ENCODE results near the gene DAP.
"Not testable (repeated sequence)": the region's sequence is repeated elsewhere in the genome, so short reads cannot be mapped to it uniquely, and the experiment has no call there.

The DAP gene

GRCh38 chr5:10645146-10645545 lies 115.9 kb downstream of the DAP start:
- no peak overlapping the region for H3K4me3 ChIP-seq (ENCODE audit: low read depth, low read length)
- TF ChIP-seq, protein P1, sequence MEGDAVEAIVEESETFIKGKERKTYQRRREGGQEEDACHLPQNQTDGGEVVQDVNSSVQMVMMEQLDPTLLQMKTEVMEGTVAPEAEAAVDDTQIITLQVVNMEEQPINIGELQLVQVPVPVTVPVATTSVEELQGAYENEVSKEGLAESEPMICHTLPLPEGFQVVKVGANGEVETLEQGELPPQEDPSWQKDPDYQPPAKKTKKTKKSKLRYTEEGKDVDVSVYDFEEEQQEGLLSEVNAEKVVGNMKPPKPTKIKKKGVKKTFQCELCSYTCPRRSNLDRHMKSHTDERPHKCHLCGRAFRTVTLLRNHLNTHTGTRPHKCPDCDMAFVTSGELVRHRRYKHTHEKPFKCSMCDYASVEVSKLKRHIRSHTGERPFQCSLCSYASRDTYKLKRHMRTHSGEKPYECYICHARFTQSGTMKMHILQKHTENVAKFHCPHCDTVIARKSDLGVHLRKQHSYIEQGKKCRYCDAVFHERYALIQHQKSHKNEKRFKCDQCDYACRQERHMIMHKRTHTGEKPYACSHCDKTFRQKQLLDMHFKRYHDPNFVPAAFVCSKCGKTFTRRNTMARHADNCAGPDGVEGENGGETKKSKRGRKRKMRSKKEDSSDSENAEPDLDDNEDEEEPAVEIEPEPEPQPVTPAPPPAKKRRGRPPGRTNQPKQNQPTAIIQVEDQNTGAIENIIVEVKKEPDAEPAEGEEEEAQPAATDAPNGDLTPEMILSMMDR (IDR thresholded peaks at IDR 0.05; ENCODE audit: borderline replicate concordance, insufficient read depth, low read depth, low read length), result no peak

- TF ChIP-seq, protein P1 (IDR thresholded peaks at IDR 0.05; ENCODE audit: borderline replicate concordance, insufficient read depth, low read depth, low read length), result no peak
- no peak overlapping the region for H3K4me3 ChIP-seq (ENCODE audit: low read depth, low read length)
Measured at GRCh38 chr5:10644192-10644591, 116.8 kb downstream of the DAP start.

DNA sequence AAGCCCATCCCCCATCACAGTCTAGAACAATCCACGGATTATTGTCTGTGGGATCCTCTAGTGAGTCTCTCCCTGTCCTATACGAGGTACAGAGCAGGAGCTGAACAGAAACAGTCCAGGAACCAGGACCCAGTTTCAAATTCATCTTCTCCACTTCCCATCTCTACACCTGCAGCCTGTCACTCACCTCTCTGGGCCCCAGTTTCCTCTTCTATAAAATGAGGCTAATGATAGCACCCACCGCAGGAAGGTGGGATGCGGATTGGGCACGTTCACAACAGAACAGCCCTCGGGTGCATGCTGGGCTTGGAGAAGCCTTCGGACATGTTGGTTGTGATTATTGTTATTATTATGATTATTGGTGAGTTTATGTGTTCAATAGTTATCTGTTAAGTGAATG lies 118.7 kb downstream of the DAP start:
- TF ChIP-seq, protein P1 (IDR thresholded peaks at IDR 0.05; ENCODE audit: borderline replicate concordance, insufficient read depth, low read depth, low read length), result no peak
- no peak overlapping the region for H3K4me3 ChIP-seq (ENCODE audit: low read depth, low read length)

GRCh38 chr5:10639846-10640368 lies 121.1 kb downstream of the DAP start:
- H3K4me3 ChIP-seq (ENCODE audit: low read depth, low read length), result no peak overlapping the region
- TF ChIP-seq, protein P1 (IDR thresholded peaks at IDR 0.05; ENCODE audit: borderline replicate concordance, insufficient read depth, low read depth, low read length), result no peak

DNA sequence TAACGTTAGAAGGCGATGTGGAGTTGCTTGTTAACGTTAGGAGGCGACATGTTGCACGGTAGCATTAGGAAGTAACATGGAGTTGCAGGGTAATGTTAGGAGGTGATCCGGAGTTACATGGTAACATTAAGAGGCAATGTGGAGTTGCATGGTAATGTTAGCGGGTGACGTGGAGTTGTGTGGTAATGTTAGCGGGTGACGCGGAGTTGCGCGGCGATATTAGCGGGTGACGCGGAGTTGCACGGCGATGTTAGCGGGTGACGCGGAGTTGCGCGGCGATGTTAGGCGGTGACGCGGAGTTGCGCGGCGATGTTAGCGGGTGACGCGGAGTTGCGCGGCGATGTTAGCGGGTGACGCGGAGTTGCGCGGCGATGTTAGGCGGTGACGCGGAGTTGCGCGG lies 122.3 kb downstream of the DAP start:
- not testable (repeated sequence) for H3K4me3 ChIP-seq (ENCODE audit: low read depth, low read length)

- TF ChIP-seq, protein P1 (IDR thresholded peaks at IDR 0.05; ENCODE audit: borderline replicate concordance, insufficient read depth, low read depth, low read length), result no peak
- no peak overlapping the region for H3K4me3 ChIP-seq (ENCODE audit: low read depth, low read length)
Measured at GRCh38 chr5:10637944-10638343, 123.1 kb downstream of the DAP start.

- H3K4me3 ChIP-seq (ENCODE audit: low read depth, low read length), result peak overlapping the region; percentile 16
- TF ChIP-seq, protein P1 (IDR thresholded peaks at IDR 0.05; ENCODE audit: borderline replicate concordance, insufficient read depth, low read depth, low read length), result no peak
Measured at GRCh38 chr5:10636363-10637142, 124.5 kb downstream of the DAP start.

Data from GM12875 (cell line).